CD4-positive, alpha-beta T cell treated with Interleukin-4 for 4 hours (primary cell): ENCODE measurements around the gene CNNM3.

Experiments used
- DNase-seq: peaks from one replicate; pipeline ENCODE4 v3.0.0-alpha.2; 2020

The CNNM3 gene

DNA sequence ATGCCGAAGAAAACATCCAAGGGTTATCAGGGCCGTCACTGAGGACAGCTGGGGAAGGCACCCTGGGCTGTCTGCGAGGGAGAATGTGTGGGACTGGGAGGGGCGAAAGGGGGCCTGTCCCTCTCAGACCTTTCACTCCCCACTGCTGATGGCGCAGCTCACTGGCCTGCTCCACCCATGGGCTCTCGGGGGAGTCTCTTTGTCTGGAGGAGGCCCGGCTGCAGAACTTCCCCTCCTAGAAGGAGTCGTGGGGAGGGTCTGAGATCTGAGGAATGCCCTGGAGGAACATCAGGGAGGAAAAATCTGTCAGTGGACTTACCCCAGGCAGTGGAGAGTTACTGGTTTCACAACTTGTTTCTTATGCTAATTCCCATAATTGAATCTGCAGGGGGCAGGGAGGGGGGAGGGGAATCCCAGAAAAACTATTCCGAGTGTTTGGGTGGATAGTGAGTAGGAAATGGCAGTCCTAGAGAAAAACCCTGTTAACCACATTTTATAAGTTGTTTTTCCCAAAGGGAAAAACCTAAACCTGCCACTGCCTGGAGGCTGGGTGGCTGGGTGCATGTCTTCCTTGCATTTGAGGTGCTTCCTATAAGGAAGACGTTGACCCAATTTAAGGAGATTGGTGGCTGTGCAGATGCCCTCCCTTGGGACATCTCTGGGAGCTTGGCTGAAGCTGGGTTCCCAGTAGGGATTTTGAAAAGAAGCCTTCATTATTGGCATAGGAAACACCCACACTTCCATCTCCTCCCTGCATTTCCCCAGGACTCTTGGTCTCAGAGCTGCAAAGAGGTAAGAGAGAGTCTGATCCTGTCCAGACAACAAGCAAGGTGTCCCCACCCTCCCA is 65.5 kb downstream of the CNNM3 start:
- DNase-seq, result no peak

GRCh38 chr2:96882230-96882629 is 66.2 kb downstream of the CNNM3 start:
- DNase-seq, result no peak

DNA sequence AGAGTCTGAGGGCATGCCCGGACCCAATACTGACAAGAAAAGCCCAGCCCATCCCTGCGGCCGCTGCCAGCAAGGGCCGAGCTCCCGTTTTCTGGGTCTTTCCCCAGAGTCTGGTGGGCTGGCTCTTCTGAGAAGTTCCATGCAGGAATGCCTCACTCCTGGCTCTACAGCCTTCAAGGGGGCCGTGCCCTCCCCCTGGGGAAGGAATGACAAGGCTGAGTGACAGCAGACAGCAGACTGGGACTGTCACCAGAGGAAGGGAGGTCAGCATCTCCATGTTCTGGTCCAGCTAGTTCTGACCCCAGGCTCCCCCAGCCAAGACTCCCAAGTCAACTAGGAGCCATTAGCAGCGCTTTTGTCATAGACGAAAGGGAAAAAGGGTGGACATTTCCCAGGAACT is 66.8 kb downstream of the CNNM3 start:
- no peak for DNase-seq

GRCh38 chr2:96883306-96883705 is 67.2 kb downstream of the CNNM3 start:
- no peak for DNase-seq
